K562 (cell line): ENCODE data around the gene GHDC. TPM values are rescaled to one million over a fixed set of nuclear protein-coding genes. Genes with fewer than 3 reads are reported as not detected.

Source experiments
- ATAC-seq: fragments of 200-7000 bp; cut with Tn5 transposase; 3 replicates; pipeline ENCODE4 v1.9.1; 2020; ENCODE audit warnings: moderate library complexity
- BruUV-seq: library from RNA; stranded (reverse); fragments of 400-500 nt; replicated peaks from 2 replicates; lab custom pipeline; 2021; lab: Mats Ljungman, UMichigan
- CTCF ChIA-PET: fragments of 300-600 bp; formaldehyde crosslinking; extraction: SDS; loops from one replicate; lab custom pipeline; 2021; ENCODE audit warnings: low intra/inter-chr PET ratio; lab: Yijun Ruan, JAX
- POLR2A ChIA-PET: fragments of 300-600, 350-650 bp; sonication (Branson Sonifier 250); formaldehyde crosslinking; extraction: SDS; loops from one replicate; lab custom pipeline; 2021; ENCODE audit warnings: antibody characterized with exemption, inconsistent platforms; lab: Yijun Ruan, JAX
- DNase-seq, 4 experiments: peaks; one replicate each; pipeline versions ENCODE4 v3.0.0 to v3.0.0-alpha.2; 2011 to 2018; ENCODE audit warnings: low spot score in 3 of 4, mixed read lengths in 3 of 4; ENCODE audit errors: extremely low read depth in 1 of 4
- FAIRE-seq: peaks from 2 replicates; lab custom pipeline; 2011; peaks lifted over from hg19 to GRCh38; lab: Jason Lieb, UNC
- H2AFZ ChIP-seq: 2 replicates; pipeline ENCODE4 v1.6.0; 2011; ENCODE audit warnings: low read depth, low read length, control low read depth, inconsistent platforms
- H3K27ac ChIP-seq: fragments of 200-600 bp; 3 replicates; pipeline ENCODE4 v1.8.0; 2011; ENCODE audit warnings: low read depth, mild to moderate bottlenecking, control low read depth, inconsistent platforms, low read length, moderate library complexity, mixed read lengths; ENCODE audit errors: extremely low read depth
- H3K27me3 ChIP-seq, 2 experiments: fragments of 300-600 bp in 1 of 2; 2 replicates in 1 of 2; 3 replicates in 1 of 2; pipeline versions ENCODE4 v1.6.0 to v1.8.0; 2011; ENCODE audit warnings: inconsistent platforms in 2 of 2, low read length in 2 of 2, mild to moderate bottlenecking in 1 of 2, mixed read lengths in 1 of 2, moderate library complexity in 1 of 2; ENCODE audit not compliant: control insufficient read depth in 2 of 2, insufficient read depth in 2 of 2
- H3K36me3 ChIP-seq: fragments of 300-600 bp; 3 replicates; pipeline ENCODE4 v1.8.0; 2011; ENCODE audit warnings: mild to moderate bottlenecking, low read length, inconsistent platforms; ENCODE audit not compliant: control insufficient read depth, insufficient read depth
- H3K4me1 ChIP-seq, 2 experiments: fragments of 200-600 bp in 1 of 2; replicated peaks in 1 of 2; 2 replicates in 1 of 2; 3 replicates in 1 of 2; pipeline versions ENCODE4 v1.5.1 to v1.8.0; 2011; ENCODE audit warnings: inconsistent platforms in 2 of 2, low read length in 2 of 2, mild to moderate bottlenecking in 1 of 2, mixed read lengths in 1 of 2, moderate library complexity in 1 of 2; ENCODE audit not compliant: control insufficient read depth in 2 of 2, insufficient read depth in 2 of 2
- H3K4me2 ChIP-seq: 2 replicates; pipeline ENCODE4 v1.6.1; 2011; ENCODE audit warnings: low read length, control low read depth, inconsistent platforms, mixed read lengths; ENCODE audit not compliant: insufficient read depth
- H3K4me3 ChIP-seq: fragments of 200-600 bp; sonication (generic), shearing (Covaris generic); 2 replicates; pipeline ENCODE4 v1.5.1; 2016; ENCODE audit warnings: control low read depth, inconsistent platforms
- H3K79me2 ChIP-seq: fragments of 200-600 bp; 3 replicates; pipeline ENCODE4 v1.8.0; 2011; ENCODE audit warnings: low read length, inconsistent platforms; ENCODE audit not compliant: control insufficient read depth, insufficient read depth
- H3K9ac ChIP-seq, 2 experiments: 2 replicates each; pipeline versions ENCODE4 v1.6.0 to v1.6.1; 2011; ENCODE audit warnings: low read depth in 2 of 2, low read length in 2 of 2, control low read depth in 1 of 2, inconsistent platforms in 1 of 2, mild to moderate bottlenecking in 1 of 2, mixed read lengths in 1 of 2; ENCODE audit not compliant: insufficient read depth in 1 of 2
- H3K9me1 ChIP-seq: one replicate; pipeline ENCODE4 v1.6.0; 2011; ENCODE audit warnings: inconsistent platforms, mild to moderate bottlenecking, low read length, moderate library complexity; ENCODE audit not compliant: control insufficient read depth, insufficient read depth
- H3K9me3 ChIP-seq: replicated peaks from 2 replicates; pipeline ENCODE4 v1.5.1; 2011; ENCODE audit warnings: low read depth, low read length, inconsistent platforms; ENCODE audit not compliant: control insufficient read depth, insufficient read depth
- H4K20me1 ChIP-seq: replicated peaks from 2 replicates; pipeline ENCODE4 v1.6.1; 2011; ENCODE audit warnings: low read length, inconsistent platforms, mixed read lengths; ENCODE audit not compliant: control insufficient read depth, insufficient read depth
- CHD2 ChIP-seq: IDR thresholded peaks from 2 replicates; pipeline ENCODE4 v1.6.1; 2011; ENCODE audit warnings: low read depth, low read length
- CLOCK ChIP-seq: fragments of 250-450 bp; sonication (Bioruptor Pico); IDR thresholded peaks from 2 replicates; pipeline ENCODE4 v1.4.0; 2020; ENCODE audit warnings: mild to moderate bottlenecking, moderate library complexity, borderline replicate concordance
- GATA2 ChIP-seq: sonication (generic); formaldehyde crosslinking; IDR thresholded peaks from 2 replicates; pipeline ENCODE4 v1.4.0; 2020; ENCODE audit warnings: mild to moderate bottlenecking, missing genetic modification reagents
- MLX ChIP-seq, 2 experiments: fragments of 450-650 bp in 1 of 2; sonication (generic) in 1 of 2; formaldehyde crosslinking; conservative IDR thresholded peaks; 2 replicates each; pipeline versions ENCODE4 v1.4.0 to v1.8.1; 2020 to 2022; ENCODE audit warnings: mild to moderate bottlenecking in 1 of 2, missing genetic modification reagents in 1 of 2
- POLR2B ChIP-seq: fragments of 450-650 bp; IDR thresholded peaks from 2 replicates; pipeline ENCODE4 v1.6.1; 2018; ENCODE audit warnings: low read depth; ENCODE audit not compliant: partially characterized antibody
- SREBF2 ChIP-seq: sonication (generic); formaldehyde crosslinking; IDR thresholded peaks from 2 replicates; pipeline ENCODE4 v1.4.0; 2020; ENCODE audit warnings: mild to moderate bottlenecking, missing genetic modification reagents
- TCFL5 ChIP-seq: fragments of 250-450 bp; sonication (Bioruptor Pico); conservative IDR thresholded peaks from 2 replicates; pipeline ENCODE4 v1.6.1; 2021; ENCODE audit warnings: mild to moderate bottlenecking, moderate library complexity, matching md5 sums
- ZNF212 ChIP-seq: fragments of 450-650 bp; formaldehyde crosslinking; IDR thresholded peaks from 2 replicates; pipeline ENCODE4 v1.4.0; 2020; ENCODE audit warnings: mild to moderate bottlenecking
- ZNF239 ChIP-seq: fragments of 250-450 bp; sonication (Bioruptor Pico); IDR thresholded peaks from 2 replicates; pipeline ENCODE4 v1.4.0; 2020; ENCODE audit warnings: mild to moderate bottlenecking
- ZNF586 ChIP-seq: fragments of 450-650 bp; formaldehyde crosslinking; conservative IDR thresholded peaks from 2 replicates; pipeline ENCODE4 v1.4.0; 2020; ENCODE audit warnings: mild to moderate bottlenecking, moderate library complexity
- ZNF639 ChIP-seq, 2 experiments: fragments of 200-800 bp in 1 of 2; sonication (Bioruptor generic) in 1 of 2; sonication (generic) in 1 of 2; formaldehyde crosslinking in 1 of 2; IDR thresholded peaks in 1 of 2; conservative IDR thresholded peaks in 1 of 2; 2 replicates each; pipeline versions ENCODE4 v1.5.0 to v1.6.1; 2016 to 2020; ENCODE audit warnings: missing compliant biosample characterization in 1 of 2, missing genetic modification characterization in 1 of 2, missing genetic modification reagents in 1 of 2
- WGBS: fragments of 100-300 bp; shearing (Covaris generic); methylation state at CpG from one replicate; pipeline ENCODE4 v1.1.6; 2016; ENCODE audit warnings: low coverage, mixed read lengths; ENCODE audit not compliant: insufficient coverage; ENCODE audit errors: missing lambda C conversion rate; 5-methylcytosine and 5-hydroxymethylcytosine counted together
- in situ Hi-C: fragments of 300-500 bp; cut with MboI; formaldehyde crosslinking; loops from 4 replicates; pipeline ENCODE4 v1.15.0; 2018; ENCODE audit warnings: inconsistent platforms, mixed read lengths
- intact Hi-C: fragments of 100-400 bp; cut with micrococcal nuclease; formaldehyde crosslinking; loops from 2 replicates; pipeline ENCODE4 v1.14.2; 2022
- polyA plus RNA-seq, 8 experiments: library from polyadenylated mRNA; depleted of rRNA in 4 of 8; stranded (reverse) in 5 of 8; unstranded in 3 of 8; fragments of >200 nt; fragmentation: Nextera tagmentation in 2 of 8; fragmentation: Illumina TruSeq in 1 of 8; extraction: Ambion mirVana in 2 of 8; extraction: Trizol in 1 of 8; gene quantifications; 2 replicates each; pipeline versions ENCODE4 v1.2.1 to v1.2.3, GENCODE V29; 2011 to 2014; ENCODE audit warnings: inconsistent platforms in 1 of 8, missing spikeins in 1 of 8
- total RNA-seq, 7 experiments: library from RNA; depleted of rRNA in 6 of 7; stranded (reverse); fragments of >200 nt in 6 of 7; fragmentation: Illumina TruSeq in 2 of 7; extraction: Trizol in 2 of 7; gene quantifications; 2 replicates each; pipeline versions ENCODE4 v1.2.1 to v1.2.3, GENCODE V29; 2011 to 2021; ENCODE audit warnings: low replicate concordance in 1 of 7

The GHDC gene
- total and polyA plus RNA-seq, 9 of the 15 experiments (the other 6 are each of a cell fraction or from before 2014, with no cell fraction given) = 0.65 to 23.2 (median 11.2) TPM

- ChIA-PET CTCF (no interaction called here), POLR2A (no interaction called here)
- H3K9ac ChIP-seq = no peak overlapping the region
- in situ Hi-C loops (no loop called here), intact Hi-C loops (no loop called here)
- H3K4me2 ChIP-seq = no peak overlapping the region
- BruUV-seq = no TSS peak
- H3K27ac ChIP-seq = no peak overlapping the region
- H3K27me3 ChIP-seq = no peaks in the 10 kb centered on the region
- H3K4me1 ChIP-seq = no peaks in the 10 kb centered on the region
- H4K20me1 ChIP-seq = no peaks in the 10 kb centered on the region
- H3K79me2 ChIP-seq = peaks cover 89% of the 10 kb centered on the region
- H3K36me3 ChIP-seq = peaks cover 50% of the 10 kb centered on the region
- no peak overlapping the region for H3K4me3 ChIP-seq
- 81% methylated on average over 2 of the region's 2 CpGs for WGBS
- H3K9me3 ChIP-seq = no peaks in the 10 kb centered on the region
- TF ChIP-seq CHD2 = no peak
- TF ChIP-seq POLR2B = no peak
- FAIRE-seq (no peak), ATAC-seq (no peak), DNase-seq (no peak)
- no peaks in the 10 kb centered on the region for H3K9me1 ChIP-seq
- no peak overlapping the region for H2AFZ ChIP-seq
Measured at GRCh38 chr17:42233994-42234393, 39.7 kb upstream of the GHDC start.

GRCh38 chr17:42233156-42233555 is 38.9 kb upstream of the GHDC start:
- Histone ChIP-seq H3K36me3 (peaks cover 57% of the 10 kb centered on the region), H2AFZ (no peak overlapping the region), H3K9me1 (no peaks in the 10 kb centered on the region), H3K27ac (no peak overlapping the region), H3K9ac (no peak overlapping the region), H3K4me3 (no peak overlapping the region), H3K4me2 (no peak overlapping the region), H4K20me1 (no peaks in the 10 kb centered on the region), H3K79me2 (peaks cover 84% of the 10 kb centered on the region), H3K27me3 (no peaks in the 10 kb centered on the region), H3K9me3 (no peaks in the 10 kb centered on the region), H3K4me1 (no peaks in the 10 kb centered on the region; a peak in 1 of 5 replicates)
- in situ Hi-C loops = no loop called here
- DNase-seq (no peak), FAIRE-seq (no peak), ATAC-seq (no peak)
- BruUV-seq = no TSS peak
- 100% methylated on average over 1 of the region's 5 CpGs for WGBS
- intact Hi-C loops = no loop called here
- CTCF ChIA-PET = no interaction called here
- POLR2A ChIA-PET = interaction anchor here (0.7 kb wide), 1 partner anchor 11 kb away, joined by 4 read pairs; no protein-coding TSS in a partner anchor
- no peak for TF ChIP-seq SREBF2 (CRISPR knock-in tag)
- TF ChIP-seq ZNF239 (CRISPR knock-in tag) = no peak
- TF ChIP-seq GATA2 (CRISPR knock-in tag) = no peak
- no peak for TF ChIP-seq ZNF212 (CRISPR knock-in tag)
- TF ChIP-seq TCFL5 (CRISPR knock-in tag) = no peak
- TF ChIP-seq CLOCK (CRISPR knock-in tag) = no peak
- TF ChIP-seq MLX (CRISPR knock-in tag; conservative IDR thresholded peaks at IDR 0.05) = no peak
- TF ChIP-seq ZNF586 = no peak
- no peak for TF ChIP-seq ZNF639 (CRISPR knock-in tag; conservative IDR thresholded peaks at IDR 0.05 in 1 of 2, IDR thresholded peaks at IDR 0.05 in 1 of 2)
